HEK293 (cell line): ENCODE results near the gene DDTL.
"Not testable (repeated sequence)": the region's sequence is repeated elsewhere in the genome, so short reads cannot be mapped to it uniquely, and the experiment has no call there.

Experiments used
- CTCF ChIA-PET: fragments of 350-600 bp; formaldehyde crosslinking; extraction: SDS; loops from one replicate; lab custom pipeline; 2021; ENCODE audit warnings: antibody characterized with exemption; lab: Yijun Ruan, JAX
- POLR2A ChIA-PET: fragments of 300-600 bp; formaldehyde crosslinking; extraction: SDS; loops from one replicate; lab custom pipeline; 2020; ENCODE audit warnings: antibody characterized with exemption, inconsistent platforms; lab: Yijun Ruan, JAX
- H3K27ac ChIP-seq: fragments of 200-500 bp; sonication (Bioruptor generic); 2 replicates; pipeline ENCODE4 v1.5.1; 2014; ENCODE audit warnings: low read depth, low read length, control low read depth, inconsistent platforms; ENCODE audit errors: extremely low read depth
- H3K36me3 ChIP-seq, 2 experiments: fragments of 200-500 bp in 1 of 2; sonication (Bioruptor generic) in 1 of 2; 1 replicate in 1 of 2; 2 replicates in 1 of 2; pipeline ENCODE4 v1.5.1; 2014 to 2017; ENCODE audit warnings: inconsistent platforms in 2 of 2, low read length in 2 of 2; ENCODE audit not compliant: control insufficient read depth in 2 of 2, insufficient read depth in 1 of 2
- H3K4me1 ChIP-seq: fragments of 200-500 bp; sonication (Bioruptor generic); 2 replicates; pipeline ENCODE4 v1.5.1; 2014; ENCODE audit warnings: mild to moderate bottlenecking, low read length, inconsistent platforms; ENCODE audit not compliant: control insufficient read depth, insufficient read depth
- H3K4me3 ChIP-seq: 2 replicates; pipeline ENCODE4 v1.5.1; 2011; ENCODE audit warnings: low read depth, mild to moderate bottlenecking, control low read depth, low read length, moderate library complexity
- H3K9me3 ChIP-seq: fragments of 200-500 bp; sonication (Bioruptor generic); 2 replicates; pipeline ENCODE4 v1.5.1; 2014; ENCODE audit warnings: low read depth, low read length, inconsistent platforms; ENCODE audit not compliant: control insufficient read depth, insufficient read depth
- SCRT1 ChIP-seq: fragments of 450-650 bp; formaldehyde crosslinking; IDR thresholded peaks from 2 replicates; pipeline ENCODE4 v1.5.1; 2016; ENCODE audit warnings: missing biosample characterization, missing genetic modification characterization, borderline replicate concordance
- SCRT2 ChIP-seq: fragments of 450-650 bp; formaldehyde crosslinking; IDR thresholded peaks from 2 replicates; pipeline ENCODE4 v1.5.1; 2016; ENCODE audit warnings: missing biosample characterization, missing genetic modification characterization
- ZBTB17 ChIP-seq: fragments of 450-650 bp; formaldehyde crosslinking; IDR thresholded peaks from 2 replicates; pipeline ENCODE4 v1.5.1; 2016; ENCODE audit warnings: missing biosample characterization, missing genetic modification characterization
- ZNF341 ChIP-seq: fragments of 450-650 bp; formaldehyde crosslinking; IDR thresholded peaks from 2 replicates; pipeline ENCODE4; 2016; ENCODE audit warnings: low read depth, missing biosample characterization, missing genetic modification characterization
- ZNF548 ChIP-seq: fragments of 450-650 bp; formaldehyde crosslinking; IDR thresholded peaks from 2 replicates; pipeline ENCODE4 v1.5.1; 2016; ENCODE audit warnings: missing biosample characterization, missing genetic modification characterization

Gene DDTL

GRCh38 chr22:23970816-23971486 is 4.3 kb downstream of the DDTL start:
- Histone ChIP-seq H3K4me1 (no peaks in the 10 kb centered on the region), H3K9me3 (no peaks in the 10 kb centered on the region), H3K27ac (peak overlapping the region; percentile 29; the same call in 1 of the 2 replicates), H3K4me3 (no peak overlapping the region)
- TF ChIP-seq ZBTB17 (peak; percentile 56), ZNF548 (tag by site-specific recombination) (no peak)
- TF ChIP-seq, all 188 proteins: peak for 1
- CTCF ChIA-PET: interaction anchor here (1.0 kb wide), 1 partner anchor 121 kb away, joined by 3 read pairs; no protein-coding TSS in a partner anchor
- POLR2A ChIA-PET: interaction anchor here (0.5 to 1.1 kb wide), 3 partner anchors 75 to 184 kb away, joined by 3 to 7 read pairs (median 3); partner anchors contain the start of gene MIF
- H3K36me3 ChIP-seq: peaks cover 0 to 33% of the 10 kb centered on the region in 2 experiments; a peak in 2 of 3 replicates

- H3K4me3 ChIP-seq, H3K27ac ChIP-seq, H3K9me3 ChIP-seq, H3K4me1 ChIP-seq, CTCF ChIA-PET: not testable (repeated sequence)
- peak; percentile 54; the same call in 1 of the 2 replicates for TF ChIP-seq SCRT1 (tag by site-specific recombination)
- peak; percentile 40; the same call in 1 of the 2 replicates for TF ChIP-seq ZNF341 (tag by site-specific recombination)
- TF ChIP-seq SCRT2 (tag by site-specific recombination): peak; percentile 52; the same call in 1 of the 2 replicates
- H3K36me3 ChIP-seq: peaks cover 0 to 33% of the 10 kb centered on the region in 2 experiments; a peak in 2 of 3 replicates
- POLR2A ChIA-PET: interaction anchor here (1.1 kb wide), 1 partner anchor 78 kb away, joined by 7 read pairs; the partner anchor contains the start of gene MIF
Observed at GRCh38 chr22:23971927-23972326, 5.2 kb downstream of the DDTL start.

GRCh38 chr22:23974345-23974744 is 7.7 kb downstream of the DDTL start, which contains the start of gene DDT:
Gene DDT, minus strand, starts transcription at chr22:23974441. Its CDS starts 27 bp downstream, at chr22:23974414.
- POLR2A ChIA-PET, H3K27ac ChIP-seq, H3K4me1 ChIP-seq, H3K9me3 ChIP-seq, CTCF ChIA-PET, H3K4me3 ChIP-seq: not testable (repeated sequence)
- peaks cover 0 to 28% of the 10 kb centered on the region in 2 experiments; a peak in 2 of 3 replicates for H3K36me3 ChIP-seq

- H3K27ac ChIP-seq, H3K9me3 ChIP-seq, H3K4me1 ChIP-seq, POLR2A ChIA-PET, H3K4me3 ChIP-seq, CTCF ChIA-PET: not testable (repeated sequence)
- H3K36me3 ChIP-seq: peaks cover 0 to 22% of the 10 kb centered on the region in 2 experiments; a peak in 2 of 3 replicates
Observed at GRCh38 chr22:23974836-23975352, 8.2 kb downstream of the DDTL start.

GRCh38 chr22:23977304-23977703 is 10.6 kb downstream of the DDTL start:
- H3K9me3 ChIP-seq, POLR2A ChIA-PET, CTCF ChIA-PET, H3K27ac ChIP-seq, H3K4me1 ChIP-seq, H3K36me3 ChIP-seq, H3K4me3 ChIP-seq: not testable (repeated sequence)

GRCh38 chr22:23979557-23980240 is 13.0 kb downstream of the DDTL start, which contains the start of gene GSTT2:
Gene GSTT2, plus strand, starts transcription at chr22:23980134.
- H3K4me3 ChIP-seq, H3K36me3 ChIP-seq, POLR2A ChIA-PET, H3K27ac ChIP-seq, CTCF ChIA-PET, H3K9me3 ChIP-seq, H3K4me1 ChIP-seq: not testable (repeated sequence)

GRCh38 chr22:23980567-23980966 is 13.9 kb downstream of the DDTL start:
- CTCF ChIA-PET, H3K36me3 ChIP-seq, POLR2A ChIA-PET, H3K27ac ChIP-seq, H3K4me3 ChIP-seq, H3K4me1 ChIP-seq, H3K9me3 ChIP-seq: not testable (repeated sequence)
